ENCODE data around the gene KDM4B.
"Not testable (repeated sequence)": the region's sequence is repeated elsewhere in the genome, so short reads cannot be mapped to it uniquely, and the experiment has no call there.

KDM4B gene

GRCh38 chr19:5173993-5174392 lies 205.1 kb downstream of the KDM4B start:
- DNase-seq (ENCODE audit: low read depth in 2 of 2): no peak

- DNase-seq (ENCODE audit: low read depth in 2 of 2): no peak
Observed at GRCh38 chr19:5177745-5178450, 209.0 kb downstream of the KDM4B start.

- DNase-seq (ENCODE audit: low read depth in 2 of 2): no peak
Observed at GRCh38 chr19:5178841-5179240, 209.9 kb downstream of the KDM4B start.

GRCh38 chr19:5179256-5179655 lies 210.3 kb downstream of the KDM4B start:
- DNase-seq (ENCODE audit: low read depth in 2 of 2): no peak

- DNase-seq (ENCODE audit: low read depth in 2 of 2): no peak
Observed at GRCh38 chr19:5181329-5181728, 212.4 kb downstream of the KDM4B start.

- DNase-seq (ENCODE audit: low read depth in 2 of 2): no peak
Observed at GRCh38 chr19:5182751-5183150, 213.8 kb downstream of the KDM4B start.

- no peak for DNase-seq (ENCODE audit: low read depth in 2 of 2)
Observed at GRCh38 chr19:5183616-5184015, 214.7 kb downstream of the KDM4B start.

- no peak for DNase-seq (ENCODE audit: low read depth in 2 of 2)
Observed at GRCh38 chr19:5184930-5185329, 216.0 kb downstream of the KDM4B start.

GRCh38 chr19:5186293-5187050 lies 217.6 kb downstream of the KDM4B start:
- no peak for DNase-seq (ENCODE audit: low read depth in 2 of 2)

- DNase-seq (ENCODE audit: low read depth in 2 of 2): no peak
Observed at GRCh38 chr19:5188548-5189317, 219.8 kb downstream of the KDM4B start.

GRCh38 chr19:5189318-5189607 lies 220.3 kb downstream of the KDM4B start:
- DNase-seq (ENCODE audit: low read depth in 2 of 2): no peak

GRCh38 chr19:5191091-5191490 lies 222.2 kb downstream of the KDM4B start:
- DNase-seq (ENCODE audit: low read depth in 2 of 2): no peak

- DNase-seq (ENCODE audit: low read depth in 2 of 2): no peak
Observed at GRCh38 chr19:5192568-5192967, 223.7 kb downstream of the KDM4B start.

- DNase-seq (ENCODE audit: low read depth in 2 of 2): no peak
Observed at GRCh38 chr19:5193192-5193591, 224.3 kb downstream of the KDM4B start.

- no peak for DNase-seq (ENCODE audit: low read depth in 2 of 2)
Observed at GRCh38 chr19:5194641-5195040, 225.7 kb downstream of the KDM4B start.

GRCh38 chr19:5195587-5195986 lies 226.7 kb downstream of the KDM4B start:
- not testable (repeated sequence) for DNase-seq (ENCODE audit: low read depth in 2 of 2)

- DNase-seq (ENCODE audit: low read depth in 2 of 2): no peak
Observed at GRCh38 chr19:5196832-5197231, 227.9 kb downstream of the KDM4B start.

GRCh38 chr19:5200844-5201243 lies 231.9 kb downstream of the KDM4B start:
- no peak for DNase-seq (ENCODE audit: low read depth in 2 of 2)

GRCh38 chr19:5202553-5202952 lies 233.6 kb downstream of the KDM4B start:
- DNase-seq (ENCODE audit: low read depth in 2 of 2): no peak
